Uterus (tissue), 2 donors: Measurements from ENCODE around the gene FBRS.
A peak's percentile ranks its signal among the peaks of the same experiment; 100 is the strongest.

Source experiments
- POLR2A ChIP-seq, 2 donors: fragments of 450-650 bp; IDR thresholded peaks; one replicate each; pipeline ENCODE4 v1.6.1; 2016; ENCODE audit warnings: antibody characterized with exemption in 2 of 2, mild to moderate bottlenecking in 1 of 2, moderate library complexity in 1 of 2
- TF ChIP-seq, protein P1 (sequence below), 4 experiments: fragments of 200-600 bp in 2 of 4; fragments of 450-650 bp in 2 of 4; sonication (generic) in 2 of 4; IDR thresholded peaks; one replicate each; pipeline ENCODE4 v1.5.1; 2016 to 2019; ENCODE audit warnings: antibody characterized with exemption in 4 of 4, mild to moderate bottlenecking in 2 of 4, moderate library complexity in 1 of 4

DNA sequence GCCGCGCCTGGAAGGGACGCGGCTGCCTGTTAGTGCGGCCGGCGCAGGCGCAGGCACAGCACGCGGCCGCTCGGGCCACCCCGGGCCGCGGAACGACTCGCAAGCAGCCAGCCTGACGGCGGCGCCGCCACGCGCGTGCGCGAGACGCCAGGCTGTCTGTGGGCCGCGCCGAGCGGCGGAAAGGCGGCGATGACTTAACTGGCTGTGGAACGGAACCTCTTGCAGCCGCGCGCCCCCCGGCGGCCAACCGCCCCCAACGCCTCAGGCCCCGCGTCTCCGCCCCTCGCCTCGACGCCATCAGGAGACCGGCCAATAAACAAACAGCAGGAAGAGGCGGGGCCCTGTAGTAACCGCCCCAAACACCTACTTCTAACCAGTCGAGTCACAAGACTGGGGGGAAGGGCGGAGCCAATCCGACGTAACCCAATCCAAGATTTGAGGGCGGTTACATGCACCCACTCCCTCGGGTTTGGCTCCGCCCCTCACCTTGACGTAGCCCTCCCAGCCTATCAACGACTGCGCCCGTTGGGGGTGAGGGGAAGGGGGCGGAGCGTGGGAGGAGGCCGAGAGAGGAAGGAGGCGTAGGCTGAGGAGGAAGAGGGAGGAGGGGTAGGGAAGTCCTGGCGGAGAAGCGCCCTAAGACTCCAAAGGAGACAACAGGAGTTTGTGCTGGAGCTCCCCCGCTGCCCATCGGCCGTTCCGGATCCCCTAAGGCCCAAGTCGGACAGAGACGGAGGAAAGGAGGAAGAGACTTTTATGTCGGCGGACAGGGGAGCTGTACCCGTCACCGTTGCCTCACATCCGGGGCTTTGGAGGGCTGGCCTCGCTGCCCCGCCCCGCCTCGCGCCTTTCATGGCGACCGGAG lies at the start of gene FBRS:
- TF ChIP-seq, protein P1, sequence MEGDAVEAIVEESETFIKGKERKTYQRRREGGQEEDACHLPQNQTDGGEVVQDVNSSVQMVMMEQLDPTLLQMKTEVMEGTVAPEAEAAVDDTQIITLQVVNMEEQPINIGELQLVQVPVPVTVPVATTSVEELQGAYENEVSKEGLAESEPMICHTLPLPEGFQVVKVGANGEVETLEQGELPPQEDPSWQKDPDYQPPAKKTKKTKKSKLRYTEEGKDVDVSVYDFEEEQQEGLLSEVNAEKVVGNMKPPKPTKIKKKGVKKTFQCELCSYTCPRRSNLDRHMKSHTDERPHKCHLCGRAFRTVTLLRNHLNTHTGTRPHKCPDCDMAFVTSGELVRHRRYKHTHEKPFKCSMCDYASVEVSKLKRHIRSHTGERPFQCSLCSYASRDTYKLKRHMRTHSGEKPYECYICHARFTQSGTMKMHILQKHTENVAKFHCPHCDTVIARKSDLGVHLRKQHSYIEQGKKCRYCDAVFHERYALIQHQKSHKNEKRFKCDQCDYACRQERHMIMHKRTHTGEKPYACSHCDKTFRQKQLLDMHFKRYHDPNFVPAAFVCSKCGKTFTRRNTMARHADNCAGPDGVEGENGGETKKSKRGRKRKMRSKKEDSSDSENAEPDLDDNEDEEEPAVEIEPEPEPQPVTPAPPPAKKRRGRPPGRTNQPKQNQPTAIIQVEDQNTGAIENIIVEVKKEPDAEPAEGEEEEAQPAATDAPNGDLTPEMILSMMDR (IDR thresholded peaks at IDR 0.05), result peak; percentile 71 to 94 (median 84)
- TF ChIP-seq POLR2A (IDR thresholded peaks at IDR 0.05), result peak; percentile 67 to 88
